Right lobe of liver (tissue), 6 donors: ENCODE measurements around the gene PHETA1. TPM values are rescaled to one million over a fixed set of nuclear protein-coding genes. Genes with fewer than 3 reads are reported as not detected.
A peak's percentile ranks its signal among the peaks of the same experiment; 100 is the strongest.

Experiments
- ATAC-seq, 4 donors: fragments of 200-7000 bp; cut with Tn5 transposase; one replicate each; pipeline ENCODE4 v1.9.1; 2020; ENCODE audit warnings: mild to moderate bottlenecking in 4 of 4, moderate library complexity in 4 of 4
- DNase-seq, 3 donors: peaks; one replicate each; pipeline ENCODE4 v3.0.0-alpha.2; 2020
- H3K27ac ChIP-seq, 3 donors: fragments of 200-600 bp; one replicate each; pipeline ENCODE4 v1.8.0; 2022
- H3K27me3 ChIP-seq, 2 donors: fragments of 200-600 bp; one replicate each; pipeline ENCODE4 v1.8.0; 2022
- H3K36me3 ChIP-seq, 4 donors: fragments of 200-600 bp; sonication (generic) in 1 of 4; one replicate each; pipeline versions ENCODE4 v1.5.1 to v1.8.0; 2017 to 2022; ENCODE audit warnings: control low read depth in 1 of 4
- H3K4me1 ChIP-seq, 4 donors: fragments of 200-600 bp; sonication (generic) in 1 of 4; one replicate each; pipeline versions ENCODE4 v1.5.1 to v1.8.0; 2017 to 2022; ENCODE audit warnings: control low read depth in 1 of 4
- H3K4me3 ChIP-seq, 3 donors: fragments of 200-600 bp; one replicate each; pipeline ENCODE4 v1.8.0; 2022
- H3K9me3 ChIP-seq, 4 donors: fragments of 200-600 bp; sonication (generic) in 1 of 4; one replicate each; pipeline versions ENCODE4 v1.5.1 to v1.8.0; 2017 to 2022; ENCODE audit warnings: control low read depth in 1 of 4
- POLR2A ChIP-seq: fragments of 450-650 bp; IDR thresholded peaks from one replicate; pipeline ENCODE4 v1.6.1; 2017; ENCODE audit warnings: antibody characterized with exemption, mild to moderate bottlenecking
- WGBS: methylation state at CpG from one replicate; pipeline ENCODE4 v1.1.6; 2018; ENCODE audit warnings: low coverage, low lambda C conversion rate; ENCODE audit not compliant: insufficient coverage; ENCODE audit errors: missing lambda C conversion rate; 5-methylcytosine and 5-hydroxymethylcytosine counted together
- intact Hi-C, 2 donors: fragments of 100-400 bp; cut with DNase I; formaldehyde crosslinking; loops; one replicate each; pipeline versions ENCODE4 v1.11.2 to v1.14.1; 2022
- total RNA-seq, 6 experiments: library from RNA; depleted of rRNA in 2 of 6; stranded (reverse); fragments of >200 nt in 2 of 6; fragmentation: NEBNext Ultra II Directional in 3 of 6; extraction: Animal tissue kit (Norgen Biotek cat#: 25700) in 3 of 6; gene quantifications; one replicate each; pipeline versions ENCODE4 v1.1.0 to v1.2.4, GENCODE V29; 2016 to 2023
- TF ChIP-seq, protein P1 (sequence below), 4 donors: fragments of 200-600 bp in 3 of 4; fragments of 450-650 bp in 1 of 4; IDR thresholded peaks; one replicate each; pipeline versions ENCODE4 v1.5.1 to v1.8.0; 2016 to 2022; ENCODE audit warnings: antibody characterized with exemption in 4 of 4, mild to moderate bottlenecking in 2 of 4
- donor health status: DM: no; HTN: yes; CAD: no.
- donor health status: DM: no; HTN: no; CAD: no.
- donor health status: DM: no; HTN: no; CAD: no.
- donor health status: DM: no; HTN: yes; CAD: no.
- donor health status: DM: no; HTN: yes; CAD: no.

PHETA1 gene
- total RNA-seq, 6 experiments from 2014 or later = 4.2 to 14.8 (median 7.0) TPM

DNA sequence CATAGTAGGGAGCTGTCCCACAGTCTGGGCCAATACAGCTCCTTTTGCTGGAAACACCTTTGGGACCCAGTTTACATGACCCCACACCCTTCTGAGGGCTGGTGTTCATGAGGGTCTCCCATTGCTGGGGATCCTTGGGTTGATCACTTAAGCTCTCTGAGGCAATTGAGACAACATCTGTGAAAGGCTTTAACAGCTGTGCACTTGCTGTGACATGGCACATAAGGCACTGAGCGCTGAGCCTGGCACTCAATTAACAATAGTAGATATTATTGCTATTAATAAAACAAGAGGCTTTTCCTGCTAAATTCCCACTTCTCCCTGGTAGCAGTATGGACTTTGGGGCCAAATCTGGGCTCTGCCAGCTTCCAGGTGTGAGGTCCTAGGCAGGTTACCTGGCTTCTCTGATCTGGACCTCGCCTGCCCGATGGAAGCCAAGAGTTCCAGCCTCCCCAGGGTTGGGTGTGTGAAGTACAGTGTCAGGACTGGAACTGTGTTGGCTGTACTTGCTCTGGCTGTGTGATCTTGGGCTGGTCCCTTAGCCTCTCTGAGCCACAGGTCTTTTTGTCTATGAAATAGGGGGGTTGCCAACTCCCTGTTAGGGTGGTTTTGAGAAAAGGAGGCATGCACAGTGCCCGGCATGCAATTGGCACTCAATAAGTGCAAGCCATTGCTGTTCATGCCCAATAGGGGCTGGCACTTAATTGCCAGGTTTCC, 39.9 kb upstream of the PHETA1 start:
- H3K27me3 ChIP-seq = no peaks in the 10 kb centered on the region
- DNase-seq = no peak
- 28% methylated on average over 4 of the region's 4 CpGs for WGBS
- H3K9me3 ChIP-seq = no peaks in the 10 kb centered on the region
- peaks cover 0 to 63% (median 17%) of the 10 kb centered on the region in 4 donors for H3K4me1 ChIP-seq
- intact Hi-C loops = no loop called here
- no peak for ATAC-seq
- TF ChIP-seq POLR2A = no peak
- TF ChIP-seq, protein P1, sequence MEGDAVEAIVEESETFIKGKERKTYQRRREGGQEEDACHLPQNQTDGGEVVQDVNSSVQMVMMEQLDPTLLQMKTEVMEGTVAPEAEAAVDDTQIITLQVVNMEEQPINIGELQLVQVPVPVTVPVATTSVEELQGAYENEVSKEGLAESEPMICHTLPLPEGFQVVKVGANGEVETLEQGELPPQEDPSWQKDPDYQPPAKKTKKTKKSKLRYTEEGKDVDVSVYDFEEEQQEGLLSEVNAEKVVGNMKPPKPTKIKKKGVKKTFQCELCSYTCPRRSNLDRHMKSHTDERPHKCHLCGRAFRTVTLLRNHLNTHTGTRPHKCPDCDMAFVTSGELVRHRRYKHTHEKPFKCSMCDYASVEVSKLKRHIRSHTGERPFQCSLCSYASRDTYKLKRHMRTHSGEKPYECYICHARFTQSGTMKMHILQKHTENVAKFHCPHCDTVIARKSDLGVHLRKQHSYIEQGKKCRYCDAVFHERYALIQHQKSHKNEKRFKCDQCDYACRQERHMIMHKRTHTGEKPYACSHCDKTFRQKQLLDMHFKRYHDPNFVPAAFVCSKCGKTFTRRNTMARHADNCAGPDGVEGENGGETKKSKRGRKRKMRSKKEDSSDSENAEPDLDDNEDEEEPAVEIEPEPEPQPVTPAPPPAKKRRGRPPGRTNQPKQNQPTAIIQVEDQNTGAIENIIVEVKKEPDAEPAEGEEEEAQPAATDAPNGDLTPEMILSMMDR (IDR thresholded peaks at IDR 0.05) = no peak
- H3K4me3 ChIP-seq = no peak overlapping the region
- no peaks in the 10 kb centered on the region for H3K36me3 ChIP-seq
- H3K27ac ChIP-seq = peak overlapping the region in 2 of 3 donors; percentile 45 to 66

DNA sequence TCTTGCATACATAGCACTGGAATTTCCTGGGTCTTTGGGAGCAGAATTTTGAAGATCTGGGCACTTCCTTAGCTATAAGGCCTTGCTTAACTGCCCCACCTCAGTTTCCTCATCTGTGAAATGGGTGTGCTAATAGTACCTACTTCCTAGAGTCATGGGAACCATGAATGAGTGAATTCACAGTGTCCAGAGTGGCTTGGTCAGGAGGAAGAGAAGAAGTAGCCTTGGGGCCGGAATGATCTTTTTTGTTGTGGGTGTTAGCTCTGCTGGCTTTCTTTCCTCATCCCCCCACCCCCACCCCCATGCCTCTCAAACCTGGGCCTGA, 39.2 kb upstream of the PHETA1 start:
- ATAC-seq (no peak), DNase-seq (no peak)
- H3K36me3 ChIP-seq = no peaks in the 10 kb centered on the region
- WGBS = 18% methylated on average over 1 of the region's 1 CpG
- no peak for TF ChIP-seq POLR2A
- TF ChIP-seq, protein P1 (IDR thresholded peaks at IDR 0.05) = no peak
- peaks cover 0 to 63% (median 14%) of the 10 kb centered on the region in 4 donors for H3K4me1 ChIP-seq
- no peak overlapping the region for H3K4me3 ChIP-seq
- H3K9me3 ChIP-seq = no peaks in the 10 kb centered on the region
- H3K27ac ChIP-seq = no peak overlapping the region
- intact Hi-C loops = no loop called here
- H3K27me3 ChIP-seq = no peaks in the 10 kb centered on the region

DNA sequence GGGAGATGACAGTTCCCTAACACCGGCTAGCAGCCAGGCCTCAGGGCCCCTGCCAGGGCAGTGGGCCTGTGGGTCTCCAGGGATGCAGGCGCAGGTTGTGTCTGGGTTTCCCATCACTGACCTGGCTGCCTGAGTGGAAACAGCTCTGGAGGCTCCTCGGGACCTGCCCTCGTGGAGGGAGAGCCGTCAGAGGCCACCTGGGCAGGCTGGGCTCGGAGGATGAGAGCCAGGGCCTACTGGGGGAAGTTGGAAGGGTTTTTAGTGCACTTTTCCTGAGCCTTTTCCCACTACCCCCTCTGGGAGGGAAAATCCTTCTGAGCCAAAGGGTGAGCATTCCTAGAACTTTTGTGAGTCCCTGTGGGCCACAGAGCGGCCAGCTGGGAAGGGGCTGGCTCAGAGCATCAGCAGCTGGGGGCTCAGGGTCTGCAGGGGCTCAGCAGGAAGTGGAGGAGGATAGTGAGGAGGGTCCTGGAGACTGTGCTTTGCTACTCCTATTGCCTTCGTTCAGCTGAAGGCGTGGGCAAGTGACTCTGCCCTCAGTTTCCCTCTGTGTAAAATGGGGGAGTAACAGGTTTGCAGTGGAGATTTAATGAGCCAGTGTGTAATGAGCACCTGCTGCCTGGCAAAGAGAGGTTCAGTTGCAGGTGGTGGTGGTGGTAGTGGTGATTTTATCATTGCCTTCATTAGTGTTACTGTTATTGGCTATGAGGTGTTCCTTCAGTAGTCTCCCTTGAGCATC, 38.7 kb upstream of the PHETA1 start:
- TF ChIP-seq POLR2A = no peak
- TF ChIP-seq, protein P1 (IDR thresholded peaks at IDR 0.05) = no peak
- intact Hi-C loops = no loop called here
- 8% methylated on average over 5 of the region's 9 CpGs for WGBS
- H3K4me3 ChIP-seq = peak overlapping the region; percentile 71 to 89 (median 80)
- no peaks in the 10 kb centered on the region for H3K27me3 ChIP-seq
- peaks cover 0 to 65% (median 12%) of the 10 kb centered on the region in 4 donors for H3K4me1 ChIP-seq
- H3K36me3 ChIP-seq = no peaks in the 10 kb centered on the region
- H3K9me3 ChIP-seq = no peaks in the 10 kb centered on the region
- ATAC-seq = no peak
- DNase-seq = no peak
- peak overlapping the region; percentile 83 to 95 (median 85) for H3K27ac ChIP-seq

DNA sequence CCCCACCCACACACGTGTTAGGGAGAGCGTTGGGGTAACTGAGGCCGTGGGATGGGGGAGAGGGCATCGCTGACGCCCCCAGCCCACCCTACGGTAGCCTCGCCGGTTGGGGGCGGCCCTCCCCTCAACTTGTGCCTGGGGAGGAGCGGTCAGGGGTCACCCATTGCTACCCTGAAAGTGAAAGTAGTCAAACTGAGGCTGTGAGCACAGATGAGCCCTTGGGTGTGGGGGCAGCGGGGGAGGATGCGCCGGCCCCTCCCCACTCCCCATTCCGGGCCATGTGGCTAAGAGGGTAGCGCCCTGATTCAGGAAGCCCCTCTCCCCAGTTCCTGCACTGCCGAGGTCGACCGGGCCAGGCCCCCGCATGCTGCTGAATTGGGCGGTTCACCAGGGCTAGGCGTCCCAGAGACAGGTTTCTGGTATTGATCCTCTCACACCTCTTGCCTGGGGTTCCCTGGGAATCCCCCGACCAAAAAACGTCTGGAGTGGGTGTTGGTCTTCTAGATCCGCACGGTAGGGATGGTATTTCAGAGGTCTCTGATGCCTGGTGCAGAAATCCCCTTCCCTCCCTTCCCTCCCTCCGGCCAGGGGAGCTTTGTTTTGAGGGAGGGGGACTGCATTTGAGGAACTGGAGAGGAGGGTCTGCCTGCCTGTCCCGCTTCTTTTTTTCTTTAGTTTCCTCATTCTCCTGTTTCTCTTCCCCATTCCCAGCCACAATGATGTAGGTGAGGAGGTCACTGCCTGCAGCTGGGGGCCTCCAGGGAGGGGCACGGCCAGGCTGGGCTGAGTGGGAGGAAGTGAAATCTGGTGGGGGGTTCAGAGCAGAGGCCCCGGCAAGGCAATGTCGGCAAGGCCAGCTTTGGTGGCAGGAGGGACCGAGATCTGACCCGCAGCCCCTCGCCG, 37.8 kb upstream of the PHETA1 start:
- 0% methylated on average over 22 of the region's 34 CpGs for WGBS

More for the DNA sequence above, 37.8 kb upstream of the PHETA1 start:
- H3K27me3 ChIP-seq = no peaks in the 10 kb centered on the region
- TF ChIP-seq, protein P1 (IDR thresholded peaks at IDR 0.05) = no peak
- no peak for TF ChIP-seq POLR2A
- peak in 2 of 3 donors; percentile 57 to 76 for DNase-seq
- H3K9me3 ChIP-seq = no peaks in the 10 kb centered on the region
- intact Hi-C loops = no loop called here
- H3K4me3 ChIP-seq = peak overlapping the region; percentile 71 to 89 (median 80)
- peak in 1 of 4 donors; percentile 2 for ATAC-seq
- H3K27ac ChIP-seq = peak overlapping the region; percentile 83 to 95 (median 85)
- peaks cover 0 to 60% (median 12%) of the 10 kb centered on the region in 4 donors for H3K4me1 ChIP-seq
- H3K36me3 ChIP-seq = no peaks in the 10 kb centered on the region
